SJCRH30 (cell line): ENCODE results near the gene TUT4. TPM values are rescaled to one million over a fixed set of nuclear protein-coding genes. Genes with fewer than 3 reads are reported as not detected.
A peak's percentile ranks its signal among the peaks of the same experiment; 100 is the strongest.

Experiments
- DNase-seq, 2 experiments: peaks; one replicate each; pipeline ENCODE4 v3.0.0-alpha.2; 2015 to 2020
- H3K27ac ChIP-seq: fragments of 250-450 bp; sonication (Bioruptor Pico); 2 replicates; pipeline ENCODE4 v1.5.1; 2020; ENCODE audit warnings: mild to moderate bottlenecking, moderate library complexity
- H3K27me3 ChIP-seq: fragments of 250-450 bp; sonication (Bioruptor Pico); 2 replicates; pipeline ENCODE4 v1.5.1; 2020; ENCODE audit warnings: mild to moderate bottlenecking, moderate library complexity
- H3K36me3 ChIP-seq: fragments of 250-450 bp; sonication (Bioruptor Pico); 2 replicates; pipeline ENCODE4 v1.5.1; 2020; ENCODE audit warnings: mild to moderate bottlenecking, moderate library complexity
- H3K4me1 ChIP-seq: fragments of 250-450 bp; sonication (Bioruptor Pico); 2 replicates; pipeline ENCODE4 v1.5.1; 2020; ENCODE audit warnings: mild to moderate bottlenecking, moderate library complexity
- H3K4me3 ChIP-seq: fragments of 250-450 bp; sonication (Bioruptor Pico); 2 replicates; pipeline ENCODE4 v1.5.1; 2020; ENCODE audit warnings: mild to moderate bottlenecking, moderate library complexity
- H3K9me3 ChIP-seq: fragments of 250-450 bp; sonication (Bioruptor Pico); replicated peaks from 2 replicates; pipeline ENCODE4 v1.5.1; 2020; ENCODE audit warnings: mild to moderate bottlenecking, moderate library complexity
- total RNA-seq: library from RNA; depleted of rRNA; stranded (reverse); fragments of >200 nt; shearing (Covaris generic); gene quantifications from 2 replicates; pipeline ENCODE4 v1.2.3, GENCODE V29; 2014

Gene TUT4
- total RNA-seq, 1 experiment from 2014 or later: 67.8 TPM

DNA sequence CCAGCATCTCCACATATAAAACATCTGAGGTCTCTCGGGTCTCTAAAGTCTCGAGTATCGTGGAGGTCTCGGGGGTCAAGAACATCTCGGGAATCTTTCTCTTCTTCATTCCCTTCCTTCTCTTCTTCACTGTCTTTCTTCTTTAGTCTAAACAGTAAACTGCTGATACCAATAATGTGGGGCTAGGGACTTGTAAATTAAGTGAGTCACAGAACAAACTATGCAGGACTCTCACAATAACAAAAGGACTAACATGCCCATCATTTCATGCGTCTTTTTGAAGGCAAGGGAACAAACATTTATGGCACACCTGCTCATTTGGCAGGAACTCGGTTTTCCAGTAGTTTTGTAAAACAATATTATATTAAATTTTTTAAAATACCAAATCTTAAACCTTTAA, 116.1 kb downstream of the TUT4 start:
- H3K27me3 ChIP-seq: no peaks in the 10 kb centered on the region
- DNase-seq: no peak
- peaks cover 33% of the 10 kb centered on the region for H3K36me3 ChIP-seq
- H3K4me3 ChIP-seq: no peak overlapping the region
- H3K27ac ChIP-seq: no peak overlapping the region
- no peaks in the 10 kb centered on the region for H3K9me3 ChIP-seq
- no peaks in the 10 kb centered on the region for H3K4me1 ChIP-seq

GRCh38 chr1:52435650-52436049, 117.2 kb downstream of the TUT4 start:
- Histone ChIP-seq H3K27me3 (no peaks in the 10 kb centered on the region), H3K4me1 (no peaks in the 10 kb centered on the region), H3K9me3 (no peaks in the 10 kb centered on the region), H3K4me3 (no peak overlapping the region), H3K27ac (no peak overlapping the region), H3K36me3 (peaks cover 41% of the 10 kb centered on the region)
- DNase-seq: no peak

- peaks cover 44% of the 10 kb centered on the region for H3K36me3 ChIP-seq
- no peak for DNase-seq
- H3K4me3 ChIP-seq: no peak overlapping the region
- H3K27me3 ChIP-seq: no peaks in the 10 kb centered on the region
- no peaks in the 10 kb centered on the region for H3K4me1 ChIP-seq
- no peak overlapping the region for H3K27ac ChIP-seq
- no peaks in the 10 kb centered on the region for H3K9me3 ChIP-seq
Observed at GRCh38 chr1:52435211-52435610, 117.7 kb downstream of the TUT4 start.

DNA sequence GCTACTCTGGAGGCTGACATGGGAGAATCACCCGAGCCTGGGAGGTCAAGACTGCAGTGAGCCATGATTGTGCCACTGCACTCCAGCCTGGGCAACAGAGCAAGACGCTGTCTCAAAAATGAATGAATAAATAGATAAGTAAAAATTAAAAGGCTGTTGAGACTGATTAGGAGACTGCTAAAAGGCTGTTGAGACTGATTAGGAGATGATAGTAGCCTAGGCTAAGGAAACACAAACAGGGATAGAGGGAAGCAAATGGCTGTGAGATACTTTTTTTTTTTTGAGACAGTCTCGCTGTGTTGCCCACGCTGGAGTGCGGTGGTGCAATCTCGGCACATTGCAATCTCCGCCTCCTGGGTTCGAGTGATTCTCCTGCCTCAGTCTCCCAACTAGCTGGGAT, 120.1 kb downstream of the TUT4 start:
- Histone ChIP-seq H3K4me1 (no peaks in the 10 kb centered on the region), H3K27me3 (no peaks in the 10 kb centered on the region), H3K4me3 (no peak overlapping the region)

GRCh38 chr1:52427152-52427551, 125.7 kb downstream of the TUT4 start:
- Histone ChIP-seq H3K27ac (no peak overlapping the region), H3K4me3 (no peak overlapping the region), H3K4me1 (no peaks in the 10 kb centered on the region), H3K36me3 (peaks cover 48% of the 10 kb centered on the region), H3K9me3 (no peaks in the 10 kb centered on the region), H3K27me3 (no peaks in the 10 kb centered on the region)
- no peak for DNase-seq

More for the DNA sequence above, 120.1 kb downstream of the TUT4 start:
- Histone ChIP-seq H3K9me3 (no peaks in the 10 kb centered on the region), H3K36me3 (peaks cover 43% of the 10 kb centered on the region), H3K27ac (no peak overlapping the region)
- no peak for DNase-seq

GRCh38 chr1:52426371-52426770, 126.5 kb downstream of the TUT4 start:
- no peaks in the 10 kb centered on the region for H3K27me3 ChIP-seq
- DNase-seq: no peak
- H3K9me3 ChIP-seq: no peaks in the 10 kb centered on the region
- no peak overlapping the region for H3K4me3 ChIP-seq
- no peak overlapping the region for H3K27ac ChIP-seq
- peaks cover 51% of the 10 kb centered on the region for H3K36me3 ChIP-seq
- no peaks in the 10 kb centered on the region for H3K4me1 ChIP-seq

- Histone ChIP-seq H3K27me3 (no peaks in the 10 kb centered on the region), H3K4me3 (no peak overlapping the region), H3K4me1 (no peaks in the 10 kb centered on the region), H3K36me3 (peaks cover 52% of the 10 kb centered on the region), H3K9me3 (no peaks in the 10 kb centered on the region), H3K27ac (no peak overlapping the region)
- no peak for DNase-seq
Observed at GRCh38 chr1:52424813-52425212, 128.1 kb downstream of the TUT4 start.

DNA sequence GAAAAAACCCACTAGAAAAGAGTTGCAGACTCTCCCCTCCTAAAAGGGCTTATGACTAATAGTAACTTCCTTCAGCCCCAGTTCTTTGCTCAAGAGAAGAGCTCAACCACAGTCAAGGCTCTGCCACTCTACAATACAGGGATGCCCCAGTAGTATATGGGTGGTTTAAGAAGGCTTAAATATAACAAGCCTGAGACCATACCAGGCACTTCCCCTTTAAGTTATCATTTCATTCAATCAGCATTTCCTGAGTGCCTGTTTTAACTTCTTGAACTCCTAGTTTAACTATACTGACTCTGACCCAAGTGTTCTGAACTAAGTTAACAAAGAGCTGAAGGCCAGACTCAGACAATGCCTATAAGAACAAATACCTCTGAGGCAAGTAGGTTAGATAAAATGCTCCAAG, 128.7 kb downstream of the TUT4 start:
- H3K36me3 ChIP-seq: peaks cover 57% of the 10 kb centered on the region
- no peaks in the 10 kb centered on the region for H3K9me3 ChIP-seq
- no peak for DNase-seq

GRCh38 chr1:52423771-52424170, 129.1 kb downstream of the TUT4 start:
- Histone ChIP-seq H3K4me1 (no peaks in the 10 kb centered on the region), H3K4me3 (no peak overlapping the region), H3K36me3 (peaks cover 59% of the 10 kb centered on the region), H3K27ac (no peak overlapping the region), H3K27me3 (no peaks in the 10 kb centered on the region), H3K9me3 (no peaks in the 10 kb centered on the region)
- DNase-seq: no peak

More for the DNA sequence above, 128.7 kb downstream of the TUT4 start:
- Histone ChIP-seq H3K27me3 (no peaks in the 10 kb centered on the region), H3K27ac (no peak overlapping the region), H3K4me1 (no peaks in the 10 kb centered on the region), H3K4me3 (no peak overlapping the region)

DNA sequence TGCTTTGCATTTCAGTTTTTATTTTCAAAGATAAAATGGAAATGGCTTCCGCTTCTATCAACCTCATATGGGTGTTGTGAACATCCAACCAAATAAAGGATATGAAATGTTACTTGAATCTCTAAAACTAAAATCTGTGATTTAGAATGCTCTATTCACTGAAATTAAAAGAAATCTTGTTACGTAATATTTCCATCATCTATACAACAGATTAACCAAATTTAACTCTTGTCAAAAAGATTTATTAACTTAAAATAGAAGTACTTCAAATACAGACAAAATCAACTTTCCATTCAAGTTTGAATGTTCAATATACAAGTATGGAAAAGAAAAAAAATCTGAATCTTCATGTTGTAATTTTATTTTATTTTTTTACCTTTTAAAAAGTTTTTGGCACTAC, 129.8 kb downstream of the TUT4 start:
- Histone ChIP-seq H3K4me3 (no peak overlapping the region), H3K27ac (no peak overlapping the region), H3K36me3 (peaks cover 65% of the 10 kb centered on the region), H3K4me1 (no peaks in the 10 kb centered on the region), H3K9me3 (no peaks in the 10 kb centered on the region), H3K27me3 (no peaks in the 10 kb centered on the region)
- DNase-seq: no peak

- H3K27me3 ChIP-seq: no peaks in the 10 kb centered on the region
- peaks cover 82% of the 10 kb centered on the region for H3K36me3 ChIP-seq
- DNase-seq: no peak
Observed at GRCh38 chr1:52420713-52421112, 132.2 kb downstream of the TUT4 start.

DNA sequence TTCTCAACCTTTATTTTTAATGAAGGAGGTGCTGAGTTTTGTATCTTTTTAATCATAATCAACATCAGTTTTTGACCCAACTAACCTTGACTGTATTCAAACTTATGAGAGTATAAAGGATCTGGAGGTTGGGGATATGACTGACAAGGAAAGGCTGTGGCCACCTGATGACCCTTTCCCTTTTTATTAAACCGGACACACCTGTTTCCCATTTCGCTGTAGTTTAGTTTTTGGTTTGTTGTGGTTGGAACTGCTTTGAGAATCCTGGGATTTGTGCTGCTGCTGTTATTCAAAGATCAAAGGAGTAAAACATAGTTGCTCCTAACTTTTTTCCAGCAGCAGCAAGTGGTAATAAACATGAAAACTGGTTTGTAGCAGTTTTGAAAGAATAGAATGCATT, 136.1 kb downstream of the TUT4 start:
- Histone ChIP-seq H3K27ac (no peak overlapping the region), H3K27me3 (no peaks in the 10 kb centered on the region), H3K4me3 (no peak overlapping the region), H3K36me3 (peaks cover 93% of the 10 kb centered on the region), H3K4me1 (no peaks in the 10 kb centered on the region), H3K9me3 (no peaks in the 10 kb centered on the region)
- peak in 1 of 2 experiments; percentile 20 for DNase-seq

More at GRCh38 chr1:52420713-52421112, 132.2 kb downstream of the TUT4 start:
- H3K27ac ChIP-seq: no peak overlapping the region
- H3K4me3 ChIP-seq: no peak overlapping the region
- H3K9me3 ChIP-seq: no peaks in the 10 kb centered on the region
- no peaks in the 10 kb centered on the region for H3K4me1 ChIP-seq

DNA sequence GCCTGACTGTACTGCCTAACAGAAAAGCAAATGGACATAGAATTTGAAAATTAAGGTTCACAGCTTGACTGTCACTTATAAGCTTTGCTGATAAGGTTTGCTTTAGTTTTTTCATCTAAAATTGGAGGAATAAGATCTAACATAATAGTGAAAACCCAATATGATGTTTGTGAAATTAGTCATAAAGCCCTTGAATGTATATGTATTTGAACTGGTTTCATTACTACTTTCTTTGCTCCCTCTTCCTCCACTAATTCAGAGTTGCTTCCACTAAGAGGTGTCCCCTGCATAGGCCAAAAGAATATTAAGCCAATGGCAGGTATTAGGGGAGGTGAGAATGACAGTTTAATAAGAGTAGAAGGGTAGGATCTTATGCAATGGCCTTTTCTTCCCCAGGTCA, 137.9 kb downstream of the TUT4 start:
- H3K4me3 ChIP-seq: no peak overlapping the region
- H3K27ac ChIP-seq: no peak overlapping the region
- no peaks in the 10 kb centered on the region for H3K4me1 ChIP-seq
- no peaks in the 10 kb centered on the region for H3K27me3 ChIP-seq
- DNase-seq: no peak
- peaks cover 96% of the 10 kb centered on the region for H3K36me3 ChIP-seq
- H3K9me3 ChIP-seq: no peaks in the 10 kb centered on the region

GRCh38 chr1:52413410-52413989, 139.4 kb downstream of the TUT4 start:
- H3K36me3 ChIP-seq: peaks cover 97% of the 10 kb centered on the region
- no peak overlapping the region for H3K4me3 ChIP-seq
- no peaks in the 10 kb centered on the region for H3K4me1 ChIP-seq
- H3K27me3 ChIP-seq: no peaks in the 10 kb centered on the region
- no peak overlapping the region for H3K27ac ChIP-seq
- no peak for DNase-seq
- H3K9me3 ChIP-seq: no peaks in the 10 kb centered on the region

GRCh38 chr1:52404975-52405338, 147.9 kb downstream of the TUT4 start:
- peaks cover 5% of the 10 kb centered on the region; the same call in 1 of the 2 replicates for H3K4me1 ChIP-seq
- H3K27me3 ChIP-seq: no peaks in the 10 kb centered on the region
- H3K4me3 ChIP-seq: peak overlapping the region; percentile 86
- DNase-seq: no peak
- no peaks in the 10 kb centered on the region for H3K9me3 ChIP-seq
- peaks cover 58% of the 10 kb centered on the region for H3K36me3 ChIP-seq
- H3K27ac ChIP-seq: peak overlapping the region; percentile 74
